Measurements from ENCODE around the gene CASTOR2. TPM values are rescaled to one million over a fixed set of nuclear protein-coding genes. Genes with fewer than 3 reads are reported as not detected.
"Not testable (repeated sequence)": the region's sequence is repeated elsewhere in the genome, so short reads cannot be mapped to it uniquely, and the experiment has no call there.

Gene CASTOR2
- total RNA-seq, 2 experiments from 2014 or later: 3.0 to 4.3 TPM

DNA sequence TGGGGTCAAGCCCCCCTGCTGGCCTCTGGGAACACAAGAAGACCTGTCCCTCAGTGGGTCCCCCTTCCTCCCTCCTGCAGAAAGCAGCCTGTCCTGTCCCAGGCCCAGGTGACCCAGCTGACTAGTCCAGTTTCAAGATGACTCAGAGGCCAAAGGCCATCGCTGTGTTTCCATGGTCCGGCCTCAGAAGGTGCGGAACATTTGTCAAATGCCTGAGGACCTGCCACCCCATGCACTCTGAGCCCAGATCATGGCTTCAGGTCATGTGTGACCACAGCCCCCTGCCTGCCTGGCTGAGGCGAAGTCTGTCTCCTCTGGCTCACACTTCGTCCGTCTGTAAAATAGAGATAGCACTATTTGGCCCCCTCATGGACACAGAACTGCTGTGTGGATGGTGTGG lies 2.4 kb downstream of the CASTOR2 start:
- H3K27ac Mint-ChIP-seq; H3K36me3 Mint-ChIP-seq (ENCODE audit: low read depth); H3K9me3 Mint-ChIP-seq; POLR2A ChIA-PET; CTCF ChIA-PET; H3K4me1 Mint-ChIP-seq; H3K27me3 Mint-ChIP-seq; DNase-seq; H3K4me3 Mint-ChIP-seq: not testable (repeated sequence)

DNA sequence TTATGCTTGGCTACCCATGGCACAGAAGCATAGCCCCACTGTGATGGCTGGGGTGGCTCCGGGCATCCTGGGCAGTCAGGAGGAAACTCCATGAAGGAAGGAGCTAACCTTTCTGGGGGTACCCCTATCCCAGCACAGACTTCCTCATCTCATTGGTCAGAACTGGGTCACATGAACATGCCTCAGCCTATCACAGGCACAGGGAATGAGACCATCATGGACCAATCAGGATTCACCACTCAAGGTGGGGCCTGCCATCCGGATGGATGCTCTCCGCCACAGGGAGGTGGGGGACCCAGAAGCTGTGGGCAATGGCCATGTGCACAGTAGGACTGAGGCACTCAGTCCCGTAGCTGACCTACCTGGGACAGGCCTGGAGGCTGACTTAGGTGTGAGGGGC lies 6.9 kb downstream of the CASTOR2 start:
- H3K36me3 Mint-ChIP-seq (ENCODE audit: low read depth); H3K27ac Mint-ChIP-seq; DNase-seq; POLR2A ChIA-PET; H3K4me3 Mint-ChIP-seq; H3K4me1 Mint-ChIP-seq; H3K9me3 Mint-ChIP-seq; H3K27me3 Mint-ChIP-seq; CTCF ChIA-PET: not testable (repeated sequence)

DNA sequence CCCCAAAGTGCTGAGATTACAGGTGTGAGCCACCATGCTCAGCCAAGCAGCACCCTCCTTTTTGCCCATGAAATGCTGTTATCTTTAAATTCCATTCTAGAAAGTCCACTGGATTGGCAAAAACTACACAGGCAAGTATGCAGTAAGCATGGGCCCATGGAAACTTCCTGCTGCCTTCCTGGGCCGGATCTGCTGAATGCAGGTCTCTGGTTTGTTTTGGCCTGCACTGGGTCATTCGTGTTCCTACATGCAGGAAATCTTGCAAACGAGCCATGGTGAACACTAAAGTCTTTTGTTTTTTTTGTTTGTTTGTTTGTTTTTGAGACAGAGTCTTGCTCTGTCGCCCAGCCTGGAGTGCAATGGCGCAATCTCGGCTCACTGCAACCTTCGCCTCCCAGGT lies 7.9 kb downstream of the CASTOR2 start:
- H3K9me3 Mint-ChIP-seq; H3K4me3 Mint-ChIP-seq; POLR2A ChIA-PET; CTCF ChIA-PET; DNase-seq; H3K4me1 Mint-ChIP-seq; H3K27me3 Mint-ChIP-seq; H3K27ac Mint-ChIP-seq; H3K36me3 Mint-ChIP-seq (ENCODE audit: low read depth): not testable (repeated sequence)

DNA sequence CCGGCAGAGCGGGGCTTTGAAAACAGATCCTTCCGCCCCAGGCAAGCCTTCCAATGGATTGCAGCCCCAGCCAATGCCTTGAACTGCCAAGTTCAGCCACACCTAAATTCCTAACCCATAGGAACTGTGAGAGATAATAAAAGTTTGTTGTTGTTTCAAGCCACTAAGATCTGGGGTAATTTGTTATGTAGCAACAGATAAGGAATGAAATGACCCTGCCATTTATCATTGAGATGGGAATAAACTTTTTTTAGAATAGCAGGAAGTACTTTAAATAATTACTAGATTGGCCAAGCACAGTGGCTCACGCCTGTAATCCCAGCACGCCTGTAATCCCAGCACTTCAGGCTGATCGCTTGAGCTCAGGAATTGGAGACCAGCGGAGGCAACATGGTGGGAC lies 11.5 kb downstream of the CASTOR2 start:
- POLR2A ChIA-PET; H3K9me3 Mint-ChIP-seq; CTCF ChIA-PET; H3K27ac Mint-ChIP-seq; H3K4me3 Mint-ChIP-seq; H3K4me1 Mint-ChIP-seq; DNase-seq; H3K36me3 Mint-ChIP-seq (ENCODE audit: low read depth); H3K27me3 Mint-ChIP-seq: not testable (repeated sequence)

DNA sequence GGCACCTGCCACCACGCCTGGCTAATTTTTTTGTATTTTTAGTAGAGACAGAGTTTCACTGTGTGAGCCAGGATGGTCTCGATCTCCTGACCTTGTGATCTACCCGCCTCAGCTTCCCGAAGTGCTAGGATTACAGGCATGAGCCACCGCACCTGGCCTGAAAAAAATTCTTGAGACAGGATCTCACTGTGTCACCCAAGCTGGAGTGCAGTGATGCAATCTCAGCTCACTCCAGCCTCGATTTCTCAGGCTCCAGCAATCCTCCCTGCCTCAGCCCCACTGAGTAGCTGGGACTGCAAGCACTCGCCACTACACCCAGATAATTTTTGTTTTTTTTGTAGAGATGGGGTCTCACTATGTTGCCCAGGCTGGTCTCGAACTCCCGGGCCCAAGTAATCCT lies 13.0 kb downstream of the CASTOR2 start:
- H3K27ac Mint-ChIP-seq; H3K27me3 Mint-ChIP-seq; H3K4me1 Mint-ChIP-seq; H3K9me3 Mint-ChIP-seq; H3K36me3 Mint-ChIP-seq (ENCODE audit: low read depth); POLR2A ChIA-PET; DNase-seq; H3K4me3 Mint-ChIP-seq; CTCF ChIA-PET: not testable (repeated sequence)

DNA sequence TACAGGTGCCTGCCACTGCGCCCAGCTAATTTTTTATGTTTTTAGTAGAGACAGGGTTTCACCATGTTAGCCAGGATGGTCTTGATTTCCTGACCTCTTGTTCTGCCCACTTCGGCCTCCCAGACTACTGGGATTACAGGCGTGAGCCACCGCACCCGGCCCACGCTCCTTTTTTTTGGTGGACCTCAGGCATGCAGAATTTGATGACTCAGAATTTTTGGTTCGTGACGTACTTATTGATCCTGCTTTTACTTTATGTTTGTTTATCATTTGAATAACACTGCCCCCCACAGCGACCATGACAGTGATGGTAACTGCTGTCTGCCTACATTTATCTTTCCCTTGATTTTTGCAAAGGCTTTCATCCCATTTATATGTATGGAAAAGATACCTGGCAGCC lies 23.9 kb downstream of the CASTOR2 start:
- CTCF ChIA-PET; DNase-seq; H3K4me3 Mint-ChIP-seq; H3K36me3 Mint-ChIP-seq (ENCODE audit: low read depth); H3K27me3 Mint-ChIP-seq; H3K9me3 Mint-ChIP-seq; H3K27ac Mint-ChIP-seq; H3K4me1 Mint-ChIP-seq; POLR2A ChIA-PET: not testable (repeated sequence)

DNA sequence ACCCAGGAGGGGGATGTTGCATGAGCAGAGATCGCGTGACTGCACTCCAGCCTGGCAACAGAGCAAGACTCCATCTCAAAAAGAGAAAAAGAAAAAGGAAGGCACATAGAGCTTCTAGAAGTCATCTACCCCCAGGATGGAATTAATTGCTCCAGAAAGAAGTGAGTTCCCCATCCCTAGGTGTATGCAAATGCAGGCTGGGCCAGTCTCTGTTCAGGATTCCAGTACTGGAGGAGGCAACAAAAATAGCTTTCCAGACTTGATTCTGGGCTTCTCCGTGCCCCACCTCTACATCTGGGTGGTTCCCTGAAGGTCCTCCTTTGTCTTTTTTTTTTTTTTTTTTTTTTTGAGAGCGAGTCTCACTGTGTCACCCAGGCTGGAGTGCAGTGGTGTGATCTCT lies 28.6 kb downstream of the CASTOR2 start:
- H3K36me3 Mint-ChIP-seq (ENCODE audit: low read depth): no peaks in the 10 kb centered on the region
- peaks cover 8% of the 10 kb centered on the region for H3K4me1 Mint-ChIP-seq
- H3K27ac Mint-ChIP-seq: no peak overlapping the region
- no peak overlapping the region for H3K4me3 Mint-ChIP-seq
- ChIA-PET POLR2A (no interaction called here), CTCF (no interaction called here)
- DNase-seq: no peak
- no peaks in the 10 kb centered on the region for H3K9me3 Mint-ChIP-seq
- H3K27me3 Mint-ChIP-seq: no peaks in the 10 kb centered on the region

DNA sequence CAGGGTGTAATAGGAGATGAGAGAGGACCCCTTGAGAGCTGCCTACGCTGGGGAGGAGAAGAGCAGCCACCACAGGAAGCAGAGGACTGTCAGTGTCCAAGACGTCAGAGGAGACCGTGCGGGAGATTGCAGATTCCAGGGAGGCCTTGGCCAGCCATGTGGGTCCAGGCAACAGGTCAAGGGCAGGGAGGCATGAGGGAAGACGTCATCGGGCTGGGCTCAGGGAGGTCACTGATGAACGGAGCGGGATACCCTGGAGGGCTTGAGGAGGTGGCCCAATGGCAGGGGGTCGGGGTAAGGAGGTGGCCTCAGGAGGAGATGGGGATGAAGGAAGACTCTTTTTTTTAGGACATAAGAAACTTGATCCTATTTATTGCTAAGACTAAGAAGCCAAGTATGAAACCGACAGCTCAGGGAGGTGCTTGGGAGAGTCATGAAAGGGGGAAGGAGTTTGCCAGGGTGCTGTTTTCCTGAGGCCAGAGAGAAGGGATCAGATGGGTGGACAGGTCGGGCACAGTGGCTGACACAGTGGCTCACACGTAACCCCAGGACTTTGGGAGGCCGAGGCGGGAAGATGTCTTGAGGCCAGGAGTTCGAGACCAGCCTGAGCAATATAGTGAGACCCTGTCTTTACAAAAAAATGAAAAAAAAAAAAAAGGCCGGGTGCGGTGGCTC lies 30.5 kb downstream of the CASTOR2 start:
- DNase-seq; CTCF ChIA-PET; H3K27ac Mint-ChIP-seq; H3K4me3 Mint-ChIP-seq; POLR2A ChIA-PET; H3K9me3 Mint-ChIP-seq; H3K36me3 Mint-ChIP-seq (ENCODE audit: low read depth); H3K27me3 Mint-ChIP-seq: not testable (repeated sequence)
- H3K4me1 Mint-ChIP-seq: peaks cover 15% of the 10 kb centered on the region

DNA sequence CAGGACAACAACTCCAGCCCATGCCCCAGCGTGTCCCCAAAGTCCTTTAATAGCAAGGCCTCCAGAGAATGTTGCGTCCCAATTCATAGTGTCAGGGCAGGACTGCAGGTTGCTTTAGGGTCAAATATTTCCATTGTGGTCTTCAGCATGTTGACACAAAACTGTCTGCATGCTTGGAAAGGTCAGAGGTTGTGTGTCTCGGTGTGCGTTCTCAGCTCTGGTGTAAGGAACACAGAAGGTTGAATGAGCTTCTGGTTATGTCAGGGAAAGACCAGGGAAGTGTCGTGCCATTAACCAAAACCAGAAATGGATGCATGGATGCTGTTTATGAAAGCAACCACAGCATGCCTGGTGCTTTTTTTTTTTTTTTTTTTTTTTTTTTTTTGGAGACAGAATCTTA lies 31.9 kb downstream of the CASTOR2 start:
- H3K4me1 Mint-ChIP-seq: peaks cover 15% of the 10 kb centered on the region
- H3K9me3 Mint-ChIP-seq, H3K4me3 Mint-ChIP-seq: not testable (repeated sequence)

DNA sequence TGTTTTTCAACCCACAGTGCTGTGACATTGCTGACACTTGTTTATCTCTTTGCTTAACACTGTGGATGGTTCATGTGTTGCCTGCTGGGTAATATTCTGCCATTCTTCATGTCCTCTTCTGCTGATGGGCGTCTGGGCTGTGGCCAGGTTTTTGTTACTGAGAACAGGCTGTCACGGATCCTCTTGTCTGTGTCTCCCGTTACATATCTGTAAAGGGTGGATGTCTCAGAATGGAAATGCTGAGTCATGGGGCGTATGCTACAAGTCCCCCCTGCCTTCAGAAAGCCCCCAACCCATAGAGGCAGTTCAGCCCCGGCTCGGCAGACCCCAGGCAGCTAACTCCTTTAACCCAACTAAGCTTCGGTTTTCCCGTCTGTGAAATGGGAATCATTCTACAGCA lies 33.3 kb downstream of the CASTOR2 start:
- H3K36me3 Mint-ChIP-seq (ENCODE audit: low read depth); H3K9me3 Mint-ChIP-seq; DNase-seq; H3K4me3 Mint-ChIP-seq; POLR2A ChIA-PET; CTCF ChIA-PET; H3K27me3 Mint-ChIP-seq: not testable (repeated sequence)
- peaks cover 15% of the 10 kb centered on the region for H3K4me1 Mint-ChIP-seq
- peak overlapping the region; percentile 16 for H3K27ac Mint-ChIP-seq

More for the DNA sequence above, 31.9 kb downstream of the CASTOR2 start:
- H3K36me3 Mint-ChIP-seq (ENCODE audit: low read depth); H3K27me3 Mint-ChIP-seq; POLR2A ChIA-PET; CTCF ChIA-PET; H3K27ac Mint-ChIP-seq; DNase-seq: not testable (repeated sequence)

DNA sequence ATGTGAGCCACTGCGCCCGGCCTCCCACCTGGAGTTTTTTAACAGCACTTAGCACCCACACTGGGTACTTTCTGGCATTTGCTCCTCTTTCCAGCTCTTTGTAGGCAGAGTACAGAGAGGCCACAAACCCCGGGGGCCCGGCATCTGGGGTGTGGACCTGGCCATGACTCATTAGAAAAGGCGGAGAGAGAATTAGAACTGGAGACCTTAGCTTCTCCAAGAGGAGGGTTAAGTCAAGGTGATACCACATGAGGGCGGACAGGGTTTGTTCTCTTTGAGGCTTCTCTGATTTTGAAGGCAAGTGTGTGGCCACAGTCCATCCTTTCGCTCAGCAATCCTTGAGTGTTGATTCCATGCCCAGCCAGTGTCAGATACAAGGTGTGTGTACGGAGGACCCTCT lies 36.9 kb downstream of the CASTOR2 start:
- H3K4me3 Mint-ChIP-seq; H3K9me3 Mint-ChIP-seq; POLR2A ChIA-PET; H3K27ac Mint-ChIP-seq; CTCF ChIA-PET; DNase-seq; H3K36me3 Mint-ChIP-seq (ENCODE audit: low read depth); H3K27me3 Mint-ChIP-seq: not testable (repeated sequence)
- peaks cover 12% of the 10 kb centered on the region for H3K4me1 Mint-ChIP-seq

DNA sequence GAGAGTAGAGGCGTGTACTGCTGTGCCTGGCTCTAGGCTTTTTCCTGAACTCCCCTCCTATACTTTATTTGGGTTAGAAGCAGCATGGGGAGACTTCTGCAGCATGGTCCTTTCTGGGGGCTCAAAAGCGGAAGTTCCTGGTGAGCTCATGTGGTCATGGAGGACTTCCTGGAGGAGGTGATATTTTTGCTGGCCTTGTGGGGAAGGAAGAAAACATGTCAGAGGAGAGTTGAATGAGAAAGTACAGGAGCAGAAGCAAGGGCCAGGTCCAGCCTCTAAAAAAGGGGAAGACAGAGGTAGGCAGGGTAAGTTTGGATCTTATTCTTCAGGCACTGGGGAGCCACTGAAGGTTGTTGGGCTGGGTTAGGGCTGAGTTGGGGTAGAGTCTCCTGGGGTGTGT lies 45.5 kb downstream of the CASTOR2 start:
- Mint-ChIP-seq H3K27me3 (no peaks in the 10 kb centered on the region), H3K36me3 (ENCODE audit: low read depth) (no peaks in the 10 kb centered on the region), H3K27ac (no peak overlapping the region), H3K4me3 (no peak overlapping the region), H3K9me3 (no peaks in the 10 kb centered on the region), H3K4me1 (no peaks in the 10 kb centered on the region)
- ChIA-PET CTCF (no interaction called here), POLR2A (no interaction called here)
- no peak for DNase-seq

DNA sequence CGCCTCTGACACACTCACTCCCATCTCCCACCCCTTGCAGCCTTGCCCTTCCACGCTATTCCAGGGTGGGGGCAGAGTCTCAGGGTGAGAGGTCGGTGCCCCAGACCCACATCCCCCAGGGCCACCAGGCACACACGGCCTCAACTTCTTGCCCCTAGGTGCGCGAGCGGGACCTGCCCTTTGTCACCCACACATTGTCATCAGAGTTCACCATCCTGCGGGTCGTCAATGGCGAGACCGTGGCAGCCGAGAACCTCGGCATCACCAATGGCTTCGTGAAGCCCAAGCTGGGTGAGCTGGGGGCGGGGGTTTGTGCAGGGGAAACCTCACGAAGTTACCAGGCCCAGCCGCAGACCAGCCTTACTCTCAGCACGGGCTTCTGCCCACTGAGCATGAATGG lies 53.3 kb downstream of the CASTOR2 start:
- H3K4me3 Mint-ChIP-seq: no peak overlapping the region
- H3K36me3 Mint-ChIP-seq (ENCODE audit: low read depth): no peaks in the 10 kb centered on the region
- ChIA-PET POLR2A (interaction anchor here (0.6 kb wide), 1 partner anchor 619 kb away, joined by 4 read pairs; no protein-coding TSS in a partner anchor), CTCF (no interaction called here)
- H3K4me1 Mint-ChIP-seq: no peaks in the 10 kb centered on the region
- no peaks in the 10 kb centered on the region for H3K9me3 Mint-ChIP-seq
- DNase-seq: no peak
- H3K27ac Mint-ChIP-seq: no peak overlapping the region
- no peaks in the 10 kb centered on the region for H3K27me3 Mint-ChIP-seq

DNA sequence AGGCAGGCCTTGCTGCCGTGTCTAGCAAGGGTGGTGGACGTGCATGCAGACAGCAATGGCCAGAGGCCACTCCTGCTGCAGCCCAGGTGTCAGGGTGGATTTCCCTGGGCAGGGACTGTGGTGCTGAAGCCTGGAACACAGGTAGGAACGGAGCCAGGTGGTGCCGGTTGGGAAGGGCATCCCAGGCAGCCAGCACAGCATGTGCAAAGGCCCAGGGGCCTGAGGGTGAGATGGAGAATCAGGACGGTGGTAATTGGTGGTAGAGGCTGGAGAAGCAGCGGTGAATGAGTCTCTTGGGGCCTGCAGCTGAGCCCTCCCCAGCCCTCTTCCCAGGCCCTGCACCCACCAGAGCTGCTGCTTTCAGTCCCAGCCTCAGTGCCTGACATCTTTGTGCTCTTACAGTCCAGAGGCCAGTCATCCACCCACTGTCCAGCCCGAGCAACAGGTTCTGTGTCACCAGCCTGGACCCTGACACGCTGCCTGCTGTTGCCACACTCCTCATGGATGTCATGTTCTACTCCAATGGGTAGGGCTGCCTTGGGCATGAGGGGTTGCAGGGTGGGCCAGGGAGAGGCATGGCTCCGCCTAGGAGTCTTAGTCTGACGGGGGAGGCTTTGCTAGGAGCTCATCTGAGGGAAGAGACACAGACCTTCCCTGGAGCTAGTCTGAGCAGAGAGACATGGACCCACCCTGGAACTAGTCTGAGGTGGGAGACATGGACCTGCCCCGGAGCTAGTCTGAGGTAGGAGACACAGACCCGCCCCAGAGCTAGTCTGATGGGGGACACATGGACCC lies 54.3 kb downstream of the CASTOR2 start:
- DNase-seq: no peak
- Mint-ChIP-seq H3K36me3 (ENCODE audit: low read depth) (no peaks in the 10 kb centered on the region), H3K9me3 (no peaks in the 10 kb centered on the region), H3K27me3 (no peaks in the 10 kb centered on the region), H3K4me1 (no peaks in the 10 kb centered on the region), H3K27ac (no peak overlapping the region), H3K4me3 (no peak overlapping the region)
- POLR2A ChIA-PET: no interaction called here
- CTCF ChIA-PET: no interaction called here
